ENCODE data around the gene FGF5.

FGF5 gene

DNA sequence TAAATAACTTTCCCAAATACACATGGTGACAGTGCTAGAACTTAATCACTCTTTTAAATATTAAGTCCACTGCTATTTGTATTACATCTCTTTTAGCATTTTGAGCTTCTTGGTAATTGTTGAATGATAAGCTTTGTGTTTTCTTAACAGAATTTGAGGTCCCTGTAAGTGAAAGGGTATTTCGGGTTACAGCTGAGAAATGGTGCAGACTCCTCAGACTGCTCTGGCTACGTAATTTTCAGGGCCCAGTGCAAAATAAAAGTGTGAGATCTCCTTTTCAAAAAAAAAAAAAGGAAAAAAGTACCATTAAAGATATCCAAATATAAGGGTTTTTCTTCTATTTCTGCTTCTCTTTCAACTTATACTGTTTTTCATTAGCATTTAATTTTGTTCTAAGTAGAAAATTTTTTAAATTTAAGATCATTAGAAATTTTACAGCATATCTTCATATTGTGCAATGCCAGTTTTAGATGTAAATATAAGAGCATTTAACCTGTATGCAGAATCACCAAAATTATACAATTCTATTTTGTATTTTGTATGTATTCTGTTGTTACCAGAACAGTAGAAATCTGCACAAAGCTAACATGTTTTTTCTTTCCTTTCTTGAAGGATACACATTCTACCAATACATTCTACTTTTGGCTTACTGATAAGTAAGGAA is 33.6 kb upstream of the FGF5 start:
- TF ChIP-seq, protein P1, sequence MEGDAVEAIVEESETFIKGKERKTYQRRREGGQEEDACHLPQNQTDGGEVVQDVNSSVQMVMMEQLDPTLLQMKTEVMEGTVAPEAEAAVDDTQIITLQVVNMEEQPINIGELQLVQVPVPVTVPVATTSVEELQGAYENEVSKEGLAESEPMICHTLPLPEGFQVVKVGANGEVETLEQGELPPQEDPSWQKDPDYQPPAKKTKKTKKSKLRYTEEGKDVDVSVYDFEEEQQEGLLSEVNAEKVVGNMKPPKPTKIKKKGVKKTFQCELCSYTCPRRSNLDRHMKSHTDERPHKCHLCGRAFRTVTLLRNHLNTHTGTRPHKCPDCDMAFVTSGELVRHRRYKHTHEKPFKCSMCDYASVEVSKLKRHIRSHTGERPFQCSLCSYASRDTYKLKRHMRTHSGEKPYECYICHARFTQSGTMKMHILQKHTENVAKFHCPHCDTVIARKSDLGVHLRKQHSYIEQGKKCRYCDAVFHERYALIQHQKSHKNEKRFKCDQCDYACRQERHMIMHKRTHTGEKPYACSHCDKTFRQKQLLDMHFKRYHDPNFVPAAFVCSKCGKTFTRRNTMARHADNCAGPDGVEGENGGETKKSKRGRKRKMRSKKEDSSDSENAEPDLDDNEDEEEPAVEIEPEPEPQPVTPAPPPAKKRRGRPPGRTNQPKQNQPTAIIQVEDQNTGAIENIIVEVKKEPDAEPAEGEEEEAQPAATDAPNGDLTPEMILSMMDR (IDR thresholded peaks at IDR 0.05) = no peak
- intact Hi-C loops (cut with DNase I; ENCODE audit: low total_unique reads) = no loop called here
- H3K9me3 ChIP-seq = no peaks in the 10 kb centered on the region
- H3K27me3 ChIP-seq = peaks cover 0 to 5% of the 10 kb centered on the region in 2 donors
- no peak overlapping the region for H3K4me3 ChIP-seq
- DNase-seq = no peak
- H3K4me1 ChIP-seq = no peaks in the 10 kb centered on the region
- H3K36me3 ChIP-seq = no peaks in the 10 kb centered on the region
- H3K27ac ChIP-seq = no peak overlapping the region

DNA sequence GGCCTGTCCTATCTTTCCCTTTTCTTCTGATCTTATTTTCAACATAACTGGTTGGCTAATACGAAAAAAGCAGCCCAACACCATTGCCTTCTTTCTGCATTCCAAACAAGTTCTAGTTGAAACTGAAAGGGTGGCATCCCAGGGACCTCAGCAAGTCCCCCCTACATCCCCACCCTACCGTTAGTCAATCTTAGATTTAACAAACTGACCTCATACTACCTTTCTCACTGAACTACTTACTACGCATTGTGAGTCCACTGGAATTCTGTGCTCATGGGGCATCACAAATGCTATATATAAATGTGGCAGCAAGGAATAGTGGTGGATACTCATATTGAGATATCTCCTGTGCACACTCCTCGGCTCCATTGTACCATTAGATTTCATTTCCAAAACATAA is 33.1 kb upstream of the FGF5 start:
- peaks cover 0 to 3% of the 10 kb centered on the region in 2 donors for H3K27me3 ChIP-seq
- intact Hi-C loops (cut with DNase I; ENCODE audit: low total_unique reads) = no loop called here
- DNase-seq = no peak
- no peaks in the 10 kb centered on the region for H3K9me3 ChIP-seq
- no peaks in the 10 kb centered on the region for H3K4me1 ChIP-seq
- H3K4me3 ChIP-seq = no peak overlapping the region
- TF ChIP-seq, protein P1 (IDR thresholded peaks at IDR 0.05) = no peak
- no peaks in the 10 kb centered on the region for H3K36me3 ChIP-seq
- H3K27ac ChIP-seq = no peak overlapping the region

DNA sequence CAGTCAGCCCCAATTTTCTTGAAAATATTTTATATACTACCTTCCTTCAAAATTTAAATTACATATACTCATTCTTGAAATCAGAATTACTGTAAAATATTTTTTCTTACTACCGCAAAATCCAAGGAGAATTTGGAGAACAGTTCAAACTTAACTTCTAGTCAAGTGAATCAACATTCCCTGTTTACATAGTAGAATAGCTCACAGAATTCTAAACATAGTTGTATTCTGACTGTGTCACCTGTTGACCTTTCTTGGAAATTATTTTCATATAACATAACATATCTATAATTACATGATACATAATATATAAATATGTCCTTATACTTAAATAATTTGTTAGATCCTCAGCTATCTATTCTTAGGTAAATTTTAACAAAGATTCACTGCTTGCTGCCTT is 31.0 kb upstream of the FGF5 start:
- Histone ChIP-seq H3K9me3 (no peaks in the 10 kb centered on the region), H3K4me3 (no peak overlapping the region), H3K4me1 (no peaks in the 10 kb centered on the region), H3K27ac (no peak overlapping the region), H3K27me3 (peaks cover 0 to 2% of the 10 kb centered on the region in 2 donors), H3K36me3 (no peaks in the 10 kb centered on the region)
- intact Hi-C loops (cut with DNase I; ENCODE audit: low total_unique reads) = no loop called here
- TF ChIP-seq, protein P1 (IDR thresholded peaks at IDR 0.05) = no peak
- DNase-seq = no peak

DNA sequence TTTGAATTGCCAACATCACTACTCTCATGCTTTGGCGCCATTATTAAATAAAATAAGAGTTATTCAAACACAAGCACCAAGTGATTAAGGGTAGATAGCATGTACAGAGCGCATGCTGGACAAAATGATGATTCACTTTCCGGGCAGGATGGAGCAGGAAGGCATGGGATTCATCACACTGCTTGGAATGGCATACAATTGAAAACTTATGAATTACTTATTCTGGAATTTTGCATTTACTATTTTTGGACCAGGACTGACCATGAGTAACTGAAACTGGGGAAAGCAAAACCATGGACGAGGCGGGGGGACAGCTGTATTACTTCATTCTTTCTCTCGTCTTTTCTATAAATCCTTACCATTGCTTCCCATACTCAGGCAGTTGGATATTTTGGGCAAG is 28.5 kb upstream of the FGF5 start:
- intact Hi-C loops (cut with DNase I; ENCODE audit: low total_unique reads) = no loop called here
- Histone ChIP-seq H3K36me3 (no peaks in the 10 kb centered on the region), H3K27me3 (peaks cover 0 to 2% of the 10 kb centered on the region in 2 donors), H3K4me3 (no peak overlapping the region), H3K9me3 (no peaks in the 10 kb centered on the region), H3K4me1 (no peaks in the 10 kb centered on the region), H3K27ac (no peak overlapping the region)
- no peak for DNase-seq
- TF ChIP-seq, protein P1 (IDR thresholded peaks at IDR 0.05) = no peak

DNA sequence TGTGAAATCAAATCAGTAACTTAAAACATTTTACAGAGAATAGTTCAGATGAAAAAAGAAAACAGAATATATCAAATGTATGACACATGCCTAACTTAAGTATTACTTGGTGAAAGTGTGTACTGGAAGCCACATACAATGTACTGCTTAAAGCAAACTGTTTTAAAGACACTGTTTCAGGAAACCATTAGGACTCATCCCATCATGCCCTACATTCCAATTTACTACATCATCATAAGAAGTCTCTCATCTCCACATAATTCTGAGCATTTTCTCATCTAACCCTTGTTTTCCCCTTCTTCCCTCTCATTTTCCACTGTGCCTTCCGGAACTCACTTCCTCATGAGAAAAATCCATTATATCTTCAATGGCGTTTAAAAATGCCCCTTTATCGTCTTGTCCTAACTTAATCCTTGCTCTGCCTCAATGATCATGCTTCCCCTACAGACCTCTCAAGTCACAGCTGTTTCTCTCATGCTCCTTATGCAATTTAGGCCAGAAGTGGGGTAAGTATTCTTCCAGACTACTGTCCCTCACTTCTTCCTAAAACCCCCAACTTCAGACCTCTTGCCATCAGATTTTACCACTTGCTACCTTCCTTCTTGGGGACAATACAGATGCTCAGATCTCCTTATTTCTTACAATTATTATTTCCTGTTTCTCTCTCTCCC is 26.8 kb upstream of the FGF5 start:
- DNase-seq = no peak
- H3K27ac ChIP-seq = no peak overlapping the region
- intact Hi-C loops (cut with DNase I; ENCODE audit: low total_unique reads) = no loop called here
- no peaks in the 10 kb centered on the region for H3K4me1 ChIP-seq
- no peaks in the 10 kb centered on the region for H3K9me3 ChIP-seq
- no peaks in the 10 kb centered on the region for H3K36me3 ChIP-seq
- TF ChIP-seq, protein P1 (IDR thresholded peaks at IDR 0.05) = no peak
- no peak overlapping the region for H3K4me3 ChIP-seq
- H3K27me3 ChIP-seq = peaks cover 0 to 11% of the 10 kb centered on the region in 2 donors

All from tibial artery (tissue), 4 donors.